Endodermal cell (in vitro differentiated cells): ENCODE measurements around the gene PPP2R2C. TPM values are rescaled to one million over a fixed set of nuclear protein-coding genes. Genes with fewer than 3 reads are reported as not detected.

Source experiments
- DNase-seq: peaks from one replicate; pipeline ENCODE4 v3.0.0-alpha.2; 2017
- H3K27ac ChIP-seq: 2 replicates; pipeline ENCODE4 v1.5.1; 2013; ENCODE audit warnings: mild to moderate bottlenecking, low read depth, low read length, moderate library complexity
- H3K27me3 ChIP-seq: 2 replicates; pipeline ENCODE4 v1.6.1; 2013; ENCODE audit warnings: mild to moderate bottlenecking, low read length, moderate library complexity; ENCODE audit not compliant: insufficient read depth, control insufficient read depth, poor library complexity, severe bottlenecking
- H3K36me3 ChIP-seq: 2 replicates; pipeline ENCODE4 v1.7.0; 2013; ENCODE audit warnings: mild to moderate bottlenecking, low read length, moderate library complexity; ENCODE audit not compliant: control insufficient read depth, insufficient read depth
- H3K4me1 ChIP-seq: one replicate; pipeline ENCODE4 v1.7.0; 2013; ENCODE audit warnings: low read length; ENCODE audit not compliant: control insufficient read depth, insufficient read depth
- H3K4me3 ChIP-seq: 2 replicates; pipeline ENCODE4 v1.5.1; 2013; ENCODE audit warnings: mild to moderate bottlenecking, low read length, moderate library complexity
- H3K9ac ChIP-seq: 2 replicates; pipeline ENCODE4 v1.6.1; 2013; ENCODE audit warnings: mild to moderate bottlenecking, low read length, moderate library complexity; ENCODE audit not compliant: poor library complexity, severe bottlenecking; ENCODE audit errors: extremely low read depth
- H3K9me3 ChIP-seq: 2 replicates; pipeline ENCODE4 v1.6.1; 2013; ENCODE audit warnings: mild to moderate bottlenecking, low read length, moderate library complexity; ENCODE audit not compliant: control insufficient read depth
- H3K27ac Mint-ChIP-seq: 2 replicates; pipeline ENCODE4 v1.8.0; 2020; ENCODE audit warnings: mixed read lengths
- H3K27me3 Mint-ChIP-seq: 2 replicates; pipeline ENCODE4 v1.8.0; 2021; ENCODE audit warnings: mild to moderate bottlenecking, mixed read lengths; ENCODE audit not compliant: insufficient read depth
- H3K36me3 Mint-ChIP-seq: 2 replicates; pipeline ENCODE4 v1.8.0; 2020; ENCODE audit warnings: low read depth, mixed read lengths
- H3K4me1 Mint-ChIP-seq: 2 replicates; pipeline ENCODE4 v1.8.0; 2020; ENCODE audit warnings: mixed read lengths
- H3K4me3 Mint-ChIP-seq: 2 replicates; pipeline ENCODE4 v1.8.0; 2020; ENCODE audit warnings: mild to moderate bottlenecking, moderate library complexity, mixed read lengths
- H3K9me3 Mint-ChIP-seq: 2 replicates; pipeline ENCODE4 v1.8.0; 2020; ENCODE audit warnings: mild to moderate bottlenecking, mixed read lengths
- WGBS, 2 experiments: methylation state at CpG; one replicate each; pipeline versions ENCODE4 v1.1.5 to v1.1.7; 2013; ENCODE audit warnings: missing lambda C conversion rate in 2 of 2, mixed read lengths in 1 of 2; ENCODE audit not compliant: insufficient coverage in 1 of 2, insufficient read length in 1 of 2; 5-methylcytosine and 5-hydroxymethylcytosine counted together
- total RNA-seq, 2 donors: library from RNA; stranded (reverse); fragmentation: NEBNext Ultra II Directional in 1 of 2; extraction: Animal tissue kit (Norgen Biotek cat#: 25700) in 1 of 2; gene quantifications; 2 replicates in 1 of 2; 3 replicates in 1 of 2; pipeline ENCODE4 v1.2.1, GENCODE V29; 2021
- TF ChIP-seq, protein P1 (sequence below): fragments of 200-600 bp; sonication (generic); conservative IDR thresholded peaks from 2 replicates; pipeline ENCODE4 v1.5.0; 2021; ENCODE audit warnings: antibody characterized with exemption, mild to moderate bottlenecking

Gene PPP2R2C
- total RNA-seq, 2 donors from 2014 or later: 4.4 to 19.2 TPM

DNA sequence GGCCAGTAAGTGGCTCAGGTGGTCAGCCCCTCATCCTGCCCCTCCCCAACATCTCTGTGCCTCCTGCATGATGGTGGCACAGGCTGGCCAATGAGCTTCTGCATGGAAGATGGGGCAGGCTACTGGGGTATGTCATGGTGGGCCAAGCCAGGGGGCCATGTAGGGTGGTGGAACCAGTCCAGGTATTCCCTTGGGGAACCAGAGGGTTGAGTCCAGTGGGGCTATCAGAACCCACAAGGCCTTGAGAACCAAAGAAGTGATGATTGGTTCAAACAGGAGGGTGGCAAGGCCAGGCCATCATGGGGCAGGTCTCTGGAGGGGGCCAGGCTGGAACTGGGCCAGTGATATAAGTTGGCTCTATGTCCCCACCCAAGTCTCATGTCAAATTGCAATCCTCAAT lies 18.8 kb upstream of the PPP2R2C start:
- Histone ChIP-seq H3K27me3 (no peaks in the 10 kb centered on the region), H3K4me1 (no peaks in the 10 kb centered on the region), H3K9ac (no peak overlapping the region), H3K27ac (no peak overlapping the region), H3K36me3 (no peaks in the 10 kb centered on the region), H3K9me3 (no peaks in the 10 kb centered on the region), H3K4me3 (no peak overlapping the region)
- DNase-seq: no peak
- Mint-ChIP-seq H3K4me1 (peaks cover 12% of the 10 kb centered on the region), H3K9me3 (no peaks in the 10 kb centered on the region), H3K4me3 (no peak overlapping the region), H3K27ac (no peak overlapping the region), H3K36me3 (no peaks in the 10 kb centered on the region), H3K27me3 (no peaks in the 10 kb centered on the region)
- TF ChIP-seq, protein P1, sequence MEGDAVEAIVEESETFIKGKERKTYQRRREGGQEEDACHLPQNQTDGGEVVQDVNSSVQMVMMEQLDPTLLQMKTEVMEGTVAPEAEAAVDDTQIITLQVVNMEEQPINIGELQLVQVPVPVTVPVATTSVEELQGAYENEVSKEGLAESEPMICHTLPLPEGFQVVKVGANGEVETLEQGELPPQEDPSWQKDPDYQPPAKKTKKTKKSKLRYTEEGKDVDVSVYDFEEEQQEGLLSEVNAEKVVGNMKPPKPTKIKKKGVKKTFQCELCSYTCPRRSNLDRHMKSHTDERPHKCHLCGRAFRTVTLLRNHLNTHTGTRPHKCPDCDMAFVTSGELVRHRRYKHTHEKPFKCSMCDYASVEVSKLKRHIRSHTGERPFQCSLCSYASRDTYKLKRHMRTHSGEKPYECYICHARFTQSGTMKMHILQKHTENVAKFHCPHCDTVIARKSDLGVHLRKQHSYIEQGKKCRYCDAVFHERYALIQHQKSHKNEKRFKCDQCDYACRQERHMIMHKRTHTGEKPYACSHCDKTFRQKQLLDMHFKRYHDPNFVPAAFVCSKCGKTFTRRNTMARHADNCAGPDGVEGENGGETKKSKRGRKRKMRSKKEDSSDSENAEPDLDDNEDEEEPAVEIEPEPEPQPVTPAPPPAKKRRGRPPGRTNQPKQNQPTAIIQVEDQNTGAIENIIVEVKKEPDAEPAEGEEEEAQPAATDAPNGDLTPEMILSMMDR: no peak

DNA sequence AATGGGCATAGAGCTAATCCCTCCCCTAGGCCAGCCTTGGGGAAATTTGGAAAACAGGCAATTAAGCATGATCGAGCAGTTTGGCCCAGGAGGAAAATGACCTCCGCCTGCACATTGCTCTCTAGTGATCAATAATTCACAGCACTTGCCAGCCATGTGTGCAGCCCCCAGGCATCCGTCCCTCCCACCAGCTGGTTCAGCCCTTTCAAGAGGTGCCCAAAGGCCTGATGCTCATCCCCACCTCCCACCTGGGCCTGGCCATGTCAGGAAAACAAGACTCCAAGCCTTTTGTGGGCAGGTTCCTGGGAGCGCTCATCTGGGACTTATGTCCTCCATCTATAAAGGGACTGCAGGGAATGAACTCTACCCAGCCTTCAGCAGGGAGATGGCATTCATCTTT lies 17.5 kb upstream of the PPP2R2C start:
- Mint-ChIP-seq H3K27ac (no peak overlapping the region), H3K4me3 (no peak overlapping the region), H3K9me3 (peaks cover 5% of the 10 kb centered on the region), H3K4me1 (peaks cover 12% of the 10 kb centered on the region), H3K27me3 (no peaks in the 10 kb centered on the region), H3K36me3 (no peaks in the 10 kb centered on the region)
- no peak for DNase-seq
- Histone ChIP-seq H3K36me3 (no peaks in the 10 kb centered on the region), H3K4me1 (no peaks in the 10 kb centered on the region), H3K9ac (no peak overlapping the region), H3K4me3 (no peak overlapping the region), H3K27me3 (no peaks in the 10 kb centered on the region), H3K9me3 (peaks cover 6% of the 10 kb centered on the region), H3K27ac (no peak overlapping the region)
- 92 to 100% methylated on average over 1 to 4 of the region's 4 CpGs for WGBS, 2 experiments
- TF ChIP-seq, protein P1: no peak

DNA sequence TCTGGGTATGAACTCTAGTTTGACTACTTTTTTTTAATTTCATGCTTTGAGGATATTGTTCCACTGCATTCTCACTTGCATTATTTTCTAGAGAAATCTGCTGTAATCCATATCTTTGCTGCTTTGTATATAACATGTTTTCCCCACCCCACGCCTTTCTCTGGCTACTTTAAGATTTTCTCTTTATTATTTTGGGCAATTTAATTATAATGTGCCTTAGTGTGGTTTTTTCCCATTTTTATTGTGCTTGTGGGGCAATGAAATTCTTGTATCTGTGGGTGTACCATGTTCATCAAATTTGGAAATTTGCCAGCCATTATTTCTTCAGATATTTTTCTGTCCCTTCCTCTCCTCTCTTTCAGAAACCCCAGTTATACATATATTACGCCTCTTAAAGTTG lies 15.1 kb upstream of the PPP2R2C start:
- H3K27ac Mint-ChIP-seq: no peak overlapping the region
- WGBS, 2 experiments: 86% methylated on average over 1 of the region's 2 CpGs
- no peaks in the 10 kb centered on the region for H3K36me3 Mint-ChIP-seq
- no peak overlapping the region for H3K4me3 Mint-ChIP-seq
- Histone ChIP-seq H3K27me3 (peaks cover 4% of the 10 kb centered on the region), H3K9ac (no peak overlapping the region), H3K36me3 (no peaks in the 10 kb centered on the region), H3K27ac (no peak overlapping the region), H3K9me3 (peaks cover 8% of the 10 kb centered on the region), H3K4me3 (no peak overlapping the region), H3K4me1 (no peaks in the 10 kb centered on the region)
- TF ChIP-seq, protein P1: no peak
- no peaks in the 10 kb centered on the region for H3K4me1 Mint-ChIP-seq
- no peak for DNase-seq
- H3K27me3 Mint-ChIP-seq: no peaks in the 10 kb centered on the region
- peaks cover 9% of the 10 kb centered on the region for H3K9me3 Mint-ChIP-seq
